Measurements from ENCODE around the gene EAF1. TPM values are rescaled to one million over a fixed set of nuclear protein-coding genes. Genes with fewer than 3 reads are reported as not detected.

The EAF1 gene
- polyA plus RNA-seq, 3 donors = 9.0 to 44.0 (median 9.1) TPM

DNA sequence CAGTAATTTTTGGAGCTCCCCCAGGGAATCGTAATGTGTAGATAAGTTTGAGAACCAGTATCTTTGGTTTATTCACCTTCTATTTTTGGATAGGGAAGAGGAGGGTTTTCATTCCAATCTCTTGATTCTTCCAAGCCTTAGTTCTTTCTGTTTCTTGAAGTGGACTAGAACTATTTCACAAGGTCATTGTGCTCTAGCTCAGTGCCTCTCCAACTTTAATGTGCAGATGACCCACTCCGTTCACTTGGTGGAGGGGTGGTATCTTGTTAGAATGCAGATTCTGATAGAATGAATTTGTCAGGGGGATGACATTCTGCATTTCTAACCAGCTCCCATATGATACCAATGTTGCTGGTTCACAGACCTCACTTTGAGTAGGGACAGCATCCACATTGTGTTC is 58.6 kb downstream of the EAF1 start:
- Histone ChIP-seq H3K4me1 (ENCODE audit: control insufficient read depth in 1 of 2, insufficient read depth in 2 of 2, low read length in 2 of 2) (peaks cover 0 to 5% of the 10 kb centered on the region in 2 donors), H4K20me1 (ENCODE audit: insufficient read depth, low read length) (no peaks in the 10 kb centered on the region), H3K79me2 (ENCODE audit: insufficient read depth, low read length) (no peaks in the 10 kb centered on the region), H2AFZ (ENCODE audit: insufficient read depth, low read depth, low read length, poor library complexity, severe bottlenecking) (no peak overlapping the region), H3K4me2 (replicated peaks; ENCODE audit: extremely low read depth, low read length, poor library complexity, severe bottlenecking) (no peak overlapping the region), H3K27me3 (ENCODE audit: control insufficient read depth in 2 of 2, insufficient read depth in 2 of 2, low read length in 2 of 2) (no peaks in the 10 kb centered on the region), H3K9me3 (replicated peaks in 1 of 2; ENCODE audit: control insufficient read depth in 1 of 2, insufficient read depth in 1 of 2, low read length in 2 of 2) (no peaks in the 10 kb centered on the region), H3K36me3 (replicated peaks in 1 of 2; ENCODE audit: control insufficient read depth in 1 of 2, insufficient read depth in 2 of 2, low read length in 2 of 2) (no peaks in the 10 kb centered on the region), H3K9ac (ENCODE audit: insufficient read depth, low read length, poor library complexity, severe bottlenecking) (no peak overlapping the region), H3K4me3 (replicated peaks in 1 of 3; ENCODE audit: low read depth in 2 of 3, low read length in 3 of 3) (no peak overlapping the region), H3K27ac (ENCODE audit: low read depth in 1 of 2, low read length in 2 of 2) (no peak overlapping the region)
- intact Hi-C loops (cut with micrococcal nuclease) = no loop called here
- no peaks in the 10 kb centered on the region for H3K27me3 Mint-ChIP-seq (ENCODE audit: low read depth in 3 of 3)
- H3K4me3 Mint-ChIP-seq = no peak overlapping the region
- H3K4me1 Mint-ChIP-seq = peaks cover 7% of the 10 kb centered on the region
- H3K9me3 Mint-ChIP-seq = peaks cover 0 to 4% (median 0%) of the 10 kb centered on the region in 7 donors
- H3K27ac Mint-ChIP-seq = no peak overlapping the region
- peaks cover 0 to 2% of the 10 kb centered on the region in 2 donors for H3K36me3 Mint-ChIP-seq
- no CpG with 5 or more reads among the region's 2 CpGs for WGBS (ENCODE audit: insufficient coverage)
- DNase-seq = no peak
- TF ChIP-seq, protein P1, sequence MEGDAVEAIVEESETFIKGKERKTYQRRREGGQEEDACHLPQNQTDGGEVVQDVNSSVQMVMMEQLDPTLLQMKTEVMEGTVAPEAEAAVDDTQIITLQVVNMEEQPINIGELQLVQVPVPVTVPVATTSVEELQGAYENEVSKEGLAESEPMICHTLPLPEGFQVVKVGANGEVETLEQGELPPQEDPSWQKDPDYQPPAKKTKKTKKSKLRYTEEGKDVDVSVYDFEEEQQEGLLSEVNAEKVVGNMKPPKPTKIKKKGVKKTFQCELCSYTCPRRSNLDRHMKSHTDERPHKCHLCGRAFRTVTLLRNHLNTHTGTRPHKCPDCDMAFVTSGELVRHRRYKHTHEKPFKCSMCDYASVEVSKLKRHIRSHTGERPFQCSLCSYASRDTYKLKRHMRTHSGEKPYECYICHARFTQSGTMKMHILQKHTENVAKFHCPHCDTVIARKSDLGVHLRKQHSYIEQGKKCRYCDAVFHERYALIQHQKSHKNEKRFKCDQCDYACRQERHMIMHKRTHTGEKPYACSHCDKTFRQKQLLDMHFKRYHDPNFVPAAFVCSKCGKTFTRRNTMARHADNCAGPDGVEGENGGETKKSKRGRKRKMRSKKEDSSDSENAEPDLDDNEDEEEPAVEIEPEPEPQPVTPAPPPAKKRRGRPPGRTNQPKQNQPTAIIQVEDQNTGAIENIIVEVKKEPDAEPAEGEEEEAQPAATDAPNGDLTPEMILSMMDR (IDR thresholded peaks at IDR 0.05) = no peak

DNA sequence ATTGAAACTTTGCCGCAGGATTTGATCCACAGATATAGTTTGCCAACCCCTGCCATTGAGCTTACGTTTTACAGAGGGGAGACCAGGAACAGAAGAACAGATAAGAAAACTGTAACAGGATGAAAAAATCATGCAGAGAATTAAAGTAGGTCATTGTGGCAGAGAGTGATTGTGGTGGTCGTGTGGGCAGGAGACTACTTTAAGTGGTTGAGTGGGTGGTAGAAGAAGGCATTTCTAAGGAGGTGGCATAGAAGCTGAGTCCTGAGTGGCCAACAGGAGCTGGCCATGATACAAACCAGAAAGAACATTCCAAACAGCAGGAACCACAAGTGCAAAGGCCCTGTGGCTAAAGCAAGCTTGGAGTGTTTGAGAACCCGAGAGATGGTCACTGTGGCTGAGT is 59.6 kb downstream of the EAF1 start:
- Histone ChIP-seq H3K27ac (ENCODE audit: low read depth in 1 of 2, low read length in 2 of 2) (no peak overlapping the region), H2AFZ (ENCODE audit: insufficient read depth, low read depth, low read length, poor library complexity, severe bottlenecking) (no peak overlapping the region), H4K20me1 (ENCODE audit: insufficient read depth, low read length) (no peaks in the 10 kb centered on the region), H3K9me3 (replicated peaks in 1 of 2; ENCODE audit: control insufficient read depth in 1 of 2, insufficient read depth in 1 of 2, low read length in 2 of 2) (no peaks in the 10 kb centered on the region), H3K27me3 (ENCODE audit: control insufficient read depth in 2 of 2, insufficient read depth in 2 of 2, low read length in 2 of 2) (no peaks in the 10 kb centered on the region), H3K79me2 (ENCODE audit: insufficient read depth, low read length) (no peaks in the 10 kb centered on the region), H3K36me3 (replicated peaks in 1 of 2; ENCODE audit: control insufficient read depth in 1 of 2, insufficient read depth in 2 of 2, low read length in 2 of 2) (no peaks in the 10 kb centered on the region), H3K4me2 (replicated peaks; ENCODE audit: extremely low read depth, low read length, poor library complexity, severe bottlenecking) (no peak overlapping the region), H3K4me1 (ENCODE audit: control insufficient read depth in 1 of 2, insufficient read depth in 2 of 2, low read length in 2 of 2) (peaks cover 0 to 5% of the 10 kb centered on the region in 2 donors), H3K9ac (ENCODE audit: insufficient read depth, low read length, poor library complexity, severe bottlenecking) (no peak overlapping the region), H3K4me3 (replicated peaks in 1 of 3; ENCODE audit: low read depth in 2 of 3, low read length in 3 of 3) (no peak overlapping the region)
- no peak overlapping the region for H3K4me3 Mint-ChIP-seq
- H3K27ac Mint-ChIP-seq = no peak overlapping the region
- 93% methylated on average over 4 of the region's 4 CpGs for WGBS (ENCODE audit: insufficient coverage)
- peaks cover 7% of the 10 kb centered on the region for H3K4me1 Mint-ChIP-seq
- DNase-seq = no peak
- peaks cover 0 to 4% (median 0%) of the 10 kb centered on the region in 7 donors for H3K9me3 Mint-ChIP-seq
- H3K27me3 Mint-ChIP-seq (ENCODE audit: low read depth in 3 of 3) = peaks cover 0 to 1% (median 0%) of the 10 kb centered on the region in 3 donors
- TF ChIP-seq, protein P1 (IDR thresholded peaks at IDR 0.05) = no peak
- H3K36me3 Mint-ChIP-seq = peaks cover 0 to 2% of the 10 kb centered on the region in 2 donors
- intact Hi-C loops (cut with micrococcal nuclease) = no loop called here

Measured in CD14-positive monocyte (primary cell).